IMR-90 (cell line): Measurements from ENCODE around the gene IL12RB2. TPM values are rescaled to one million over a fixed set of nuclear protein-coding genes. Genes with fewer than 3 reads are reported as not detected.

Experiments
- ATAC-seq: fragments of 200-7000 bp; cut with Tn5 transposase; 2 replicates; pipeline ENCODE4 v1.9.1; 2020; ENCODE audit warnings: low read depth, mild to moderate bottlenecking, moderate library complexity
- BruUV-seq: library from RNA; stranded (reverse); fragments of 400-500 nt; replicated peaks from 2 replicates; lab custom pipeline; 2021; lab: Mats Ljungman, UMichigan
- CTCF ChIA-PET: fragments of 300-600 bp; formaldehyde crosslinking; extraction: SDS; loops from one replicate; lab custom pipeline; 2021; ENCODE audit warnings: antibody characterized with exemption; lab: Yijun Ruan, JAX
- POLR2A ChIA-PET: fragments of 300-600 bp; sonication (Branson Sonifier 250); formaldehyde crosslinking; loops from one replicate; lab custom pipeline; 2022; ENCODE audit warnings: antibody characterized with exemption; ENCODE audit not compliant: unreplicated experiment; lab: Charles Lee
- DNase-seq: peaks from one replicate; pipeline ENCODE4 v3.0.0; 2013
- H2AFZ ChIP-seq: replicated peaks from 2 replicates; pipeline ENCODE3; 2013; ENCODE audit warnings: low read length, mild to moderate bottlenecking; ENCODE audit not compliant: poor library complexity
- H2AK5ac ChIP-seq: 2 replicates; pipeline ENCODE4 v1.6.1; 2013; ENCODE audit warnings: low read depth, low read length, inconsistent platforms
- H2AK9ac ChIP-seq: replicated peaks from 2 replicates; pipeline ENCODE3; 2013; ENCODE audit warnings: mild to moderate bottlenecking, low read depth, low read length, moderate library complexity; ENCODE audit not compliant: poor library complexity
- H2BK120ac ChIP-seq: 2 replicates; pipeline ENCODE4 v1.6.1; 2013; ENCODE audit warnings: low read depth, low read length, inconsistent platforms
- H2BK15ac ChIP-seq: 3 replicates; pipeline ENCODE4 v1.6.1; 2013; ENCODE audit warnings: low read depth, low read length, inconsistent platforms
- H2BK20ac ChIP-seq: 2 replicates; pipeline ENCODE4 v1.6.1; 2013; ENCODE audit warnings: low read depth, mild to moderate bottlenecking, inconsistent platforms, low read length, moderate library complexity
- H2BK5ac ChIP-seq: 2 replicates; pipeline ENCODE4 v1.6.1; 2013; ENCODE audit warnings: mild to moderate bottlenecking, low read depth, low read length, inconsistent platforms; ENCODE audit not compliant: poor library complexity, severe bottlenecking
- H3K14ac ChIP-seq: replicated peaks from 2 replicates; pipeline ENCODE4 v1.6.1; 2013; ENCODE audit warnings: low read depth, low read length, inconsistent platforms
- H3K18ac ChIP-seq: 2 replicates; pipeline ENCODE4 v1.6.1; 2013; ENCODE audit warnings: low read depth, low read length, control low read depth
- H3K23ac ChIP-seq: 2 replicates; pipeline ENCODE4 v1.6.1; 2013; ENCODE audit warnings: low read depth, low read length, inconsistent platforms
- H3K27ac ChIP-seq: 2 replicates; pipeline ENCODE4 v1.5.1; 2013; ENCODE audit warnings: mild to moderate bottlenecking, control low read depth, low read length; ENCODE audit not compliant: insufficient read depth
- H3K27me3 ChIP-seq: 2 replicates; pipeline ENCODE4 v1.6.1; 2013; ENCODE audit warnings: low read length; ENCODE audit not compliant: control insufficient read depth, insufficient read depth
- H3K36me3 ChIP-seq: 2 replicates; pipeline ENCODE4 v1.6.1; 2013; ENCODE audit warnings: low read length, mixed read lengths; ENCODE audit not compliant: control insufficient read depth, insufficient read depth
- H3K4ac ChIP-seq: 2 replicates; pipeline ENCODE4 v1.6.1; 2013; ENCODE audit warnings: low read depth, low read length, inconsistent platforms
- H3K4me1 ChIP-seq: 2 replicates; pipeline ENCODE4 v1.6.1; 2013; ENCODE audit warnings: low read length, mixed read lengths; ENCODE audit not compliant: control insufficient read depth, insufficient read depth
- H3K4me2 ChIP-seq: 2 replicates; pipeline ENCODE4 v1.6.1; 2013; ENCODE audit warnings: low read depth, mild to moderate bottlenecking, control low read depth, low read length, moderate library complexity
- H3K4me3 ChIP-seq: 2 replicates; pipeline ENCODE4 v1.5.1; 2013; ENCODE audit warnings: low read depth, mild to moderate bottlenecking, control low read depth, low read length, moderate library complexity; ENCODE audit not compliant: insufficient read depth
- H3K56ac ChIP-seq: 2 replicates; pipeline ENCODE4 v1.6.1; 2013; ENCODE audit warnings: low read length, inconsistent platforms; ENCODE audit not compliant: insufficient read depth; ENCODE audit errors: extremely low read depth
- H3K79me1 ChIP-seq, 2 experiments: 2 replicates each; pipeline ENCODE4 v1.6.1; 2013; ENCODE audit warnings: low read length in 2 of 2, inconsistent platforms in 1 of 2, low read depth in 1 of 2
- H3K9ac ChIP-seq: 2 replicates; pipeline ENCODE4 v1.6.1; 2013; ENCODE audit warnings: low read depth, low read length, control low read depth
- H3K9me1 ChIP-seq: 2 replicates; pipeline ENCODE4 v1.6.1; 2013; ENCODE audit warnings: low read length, inconsistent platforms; ENCODE audit not compliant: insufficient read depth
- H3K9me3 ChIP-seq: 2 replicates; pipeline ENCODE4 v1.6.1; 2013; ENCODE audit warnings: low read length; ENCODE audit not compliant: control insufficient read depth, insufficient read depth
- H4K20me1 ChIP-seq: 2 replicates; pipeline ENCODE4 v1.6.1; 2013; ENCODE audit warnings: low read length, inconsistent platforms; ENCODE audit not compliant: insufficient read depth
- H4K5ac ChIP-seq: 2 replicates; pipeline ENCODE4 v1.6.1; 2013; ENCODE audit warnings: mild to moderate bottlenecking, low read depth, low read length, control low read depth
- H4K8ac ChIP-seq, 2 experiments: 2 replicates each; pipeline ENCODE4 v1.6.1; 2013; ENCODE audit warnings: low read depth in 2 of 2, low read length in 2 of 2, control low read depth in 1 of 2, inconsistent platforms in 1 of 2
- H4K91ac ChIP-seq: 2 replicates; pipeline ENCODE4 v1.6.1; 2013; ENCODE audit warnings: low read depth, low read length, inconsistent platforms; ENCODE audit not compliant: insufficient read depth
- BHLHE40 ChIP-seq: fragments of 150-350 bp; IDR thresholded peaks from 2 replicates; pipeline ENCODE4 v1.6.1; 2016; ENCODE audit warnings: mild to moderate bottlenecking, low read depth, low read length
- CEBPB ChIP-seq: IDR thresholded peaks from 2 replicates; pipeline ENCODE4 v1.6.1; 2012; ENCODE audit warnings: low read depth, low read length, improper control_type of control experiment
- CHD1 ChIP-seq: IDR thresholded peaks from 2 replicates; pipeline ENCODE4 v1.6.1; 2012; ENCODE audit warnings: low read depth, low read length, improper control_type of control experiment
- FOS ChIP-seq: fragments of 150-350 bp; IDR thresholded peaks from 2 replicates; pipeline ENCODE4 v1.6.1; 2016; ENCODE audit warnings: low read depth, low read length
- MAZ ChIP-seq: IDR thresholded peaks from 2 replicates; pipeline ENCODE4 v1.6.1; 2012; ENCODE audit warnings: low read depth, mild to moderate bottlenecking, low read length, improper control_type of control experiment, moderate library complexity, borderline replicate concordance
- MXI1 ChIP-seq: IDR thresholded peaks from 2 replicates; pipeline ENCODE4 v1.6.1; 2012; ENCODE audit warnings: low read depth, mild to moderate bottlenecking, low read length, moderate library complexity, borderline replicate concordance
- NFE2L2 ChIP-seq: fragments of 150-350 bp; IDR thresholded peaks from 2 replicates; pipeline ENCODE4 v1.6.1; 2016; ENCODE audit warnings: low read depth, mild to moderate bottlenecking, low read length
- POLR2A ChIP-seq: IDR thresholded peaks from 2 replicates; pipeline ENCODE4 v1.6.1; 2012; ENCODE audit warnings: mild to moderate bottlenecking, low read depth, low read length
- RAD21 ChIP-seq: IDR thresholded peaks from 2 replicates; pipeline ENCODE4 v1.6.1; 2012; ENCODE audit warnings: low read length, improper control_type of control experiment
- RCOR1 ChIP-seq: IDR thresholded peaks from 2 replicates; pipeline ENCODE4 v1.6.1; 2012; ENCODE audit warnings: mild to moderate bottlenecking, low read length, improper control_type of control experiment; ENCODE audit not compliant: insufficient replicate concordance
- RFX5 ChIP-seq: IDR thresholded peaks from 2 replicates; pipeline ENCODE4 v1.8.0; 2012; ENCODE audit warnings: low read depth, mild to moderate bottlenecking, low read length, moderate library complexity
- SMC3 ChIP-seq: fragments of 150-350 bp; IDR thresholded peaks from 2 replicates; pipeline ENCODE4 v1.6.1; 2016; ENCODE audit warnings: low read depth, mild to moderate bottlenecking, antibody characterized with exemption, low read length, moderate library complexity
- WGBS, 2 experiments: methylation state at CpG; one replicate each; pipeline versions ENCODE4 v1.1.5 to v1.1.7; 2013; ENCODE audit warnings: missing lambda C conversion rate in 2 of 2; ENCODE audit not compliant: insufficient read length in 1 of 2; ENCODE audit errors: extremely low coverage in 2 of 2; 5-methylcytosine and 5-hydroxymethylcytosine counted together
- dilution Hi-C: fragments of 300-500 bp; cut with HindIII; formaldehyde crosslinking; loops from one replicate; pipeline ENCODE4 v1.14.3; 2018; ENCODE audit warnings: low sequenced_read_pairs; ENCODE audit not compliant: unreplicated experiment
- in situ Hi-C: fragments of 300-500 bp; cut with MboI; formaldehyde crosslinking; loops from 3 replicates; pipeline ENCODE4 v1.14.3; 2019; ENCODE audit warnings: low sequenced_read_pairs, inconsistent platforms, mixed read lengths
- intact Hi-C: fragments of 100-400 bp; cut with micrococcal nuclease; formaldehyde crosslinking; loops from 2 replicates; pipeline ENCODE4 v1.10.0; 2022
- polyA plus RNA-seq, 3 experiments: library from polyadenylated mRNA; depleted of rRNA; stranded (reverse); fragments of >200 nt; gene quantifications; 2 replicates each; pipeline ENCODE4 v1.2.3, GENCODE V29; 2012; ENCODE audit warnings: low replicate concordance in 1 of 3
- total RNA-seq: library from RNA; depleted of rRNA; stranded (reverse); fragments of >200 nt; gene quantifications from 2 replicates; pipeline ENCODE4 v1.2.3, GENCODE V29; 2012
- TF ChIP-seq, protein P1 (sequence below): fragments of 150-350 bp; IDR thresholded peaks from 2 replicates; pipeline ENCODE4 v1.6.1; 2017; ENCODE audit warnings: mild to moderate bottlenecking, antibody characterized with exemption, low read length, low read depth
- TF ChIP-seq, protein P2 (sequence below): fragments of 150-350 bp; IDR thresholded peaks from 2 replicates; pipeline ENCODE4 v1.6.1; 2016; ENCODE audit warnings: low read depth, mild to moderate bottlenecking, low read length, moderate library complexity, borderline replicate concordance
- TF ChIP-seq, protein P3 (sequence below): conservative IDR thresholded peaks from 2 replicates; pipeline ENCODE4 v1.5.1; 2012; ENCODE audit warnings: mild to moderate bottlenecking, low read depth, low read length, improper control_type of control experiment

The IL12RB2 gene
- total and polyA plus RNA-seq, 2 of the 4 experiments (the other 2 are of a cell fraction), result not detected

DNA sequence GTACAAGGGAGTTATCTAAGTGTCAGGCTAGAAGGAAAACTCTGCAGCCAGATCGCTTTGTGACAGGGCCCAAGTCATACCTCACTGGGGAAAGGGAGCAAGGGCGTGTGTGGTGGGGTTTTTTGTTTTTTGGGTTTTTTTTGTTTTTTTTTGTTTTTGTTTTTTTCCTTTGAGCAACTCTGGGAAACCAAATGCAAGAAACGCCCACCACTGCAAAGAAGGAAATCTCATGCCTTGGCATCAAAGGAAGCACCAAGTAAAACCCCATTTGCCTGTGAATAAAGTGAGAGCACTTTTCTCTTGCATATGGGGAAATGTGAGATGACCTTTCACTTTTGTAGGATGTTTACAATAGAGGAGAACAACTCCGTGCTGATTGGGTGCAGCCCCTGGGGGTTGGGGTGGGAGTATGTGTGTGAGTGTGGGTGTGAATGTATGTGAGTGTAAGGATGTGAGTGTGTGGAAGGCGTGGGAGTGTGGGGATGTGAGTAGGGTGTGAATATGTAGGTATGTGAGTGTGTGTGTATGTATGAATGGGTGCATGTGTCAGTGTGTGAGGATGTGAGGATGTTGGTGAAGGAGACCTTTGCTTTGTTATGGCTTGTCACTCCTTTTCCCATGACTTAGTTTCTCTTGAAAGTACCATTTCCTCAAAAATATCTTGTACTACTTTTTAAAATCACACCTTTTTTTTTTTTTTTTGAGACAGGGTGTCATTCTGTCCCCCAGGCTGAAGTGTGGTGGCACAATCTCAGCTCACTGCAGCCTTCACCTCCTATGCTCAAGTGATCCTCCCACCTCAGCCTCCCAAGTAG, 34.6 kb downstream of the IL12RB2 start:
- Histone ChIP-seq H2BK120ac (no peak overlapping the region), H3K23ac (no peak overlapping the region), H3K9ac (no peak overlapping the region), H2AK5ac (no peak overlapping the region), H3K18ac (no peak overlapping the region), H3K56ac (no peak overlapping the region), H3K4me1 (peaks cover 9% of the 10 kb centered on the region), H3K36me3 (no peaks in the 10 kb centered on the region), H3K27ac (no peak overlapping the region), H2BK5ac (peak overlapping the region; percentile 41), H3K9me1 (peaks cover 2% of the 10 kb centered on the region; the same call in 1 of the 2 replicates), H4K91ac (no peak overlapping the region), H4K5ac (no peak overlapping the region), H2AFZ (no peak overlapping the region), H4K8ac (no peak overlapping the region), H4K20me1 (no peaks in the 10 kb centered on the region), H3K4me3 (no peak overlapping the region), H3K4me2 (no peak overlapping the region), H3K27me3 (peaks cover 4% of the 10 kb centered on the region), H3K14ac (no peak overlapping the region), H3K4ac (no peak overlapping the region), H3K9me3 (no peaks in the 10 kb centered on the region), H2BK15ac (no peak overlapping the region), H2BK20ac (no peak overlapping the region), H3K79me1 (no peaks in the 10 kb centered on the region), H2AK9ac (no peak overlapping the region)
- in situ Hi-C loops (no loop called here), intact Hi-C loops (no loop called here), dilution Hi-C loops (no loop called here)
- 17 to 100% methylated on average over 1 to 2 of the region's 5 CpGs for WGBS, 2 experiments
- no TSS peak for BruUV-seq
- ATAC-seq (no peak), DNase-seq (no peak)
- ChIA-PET CTCF (interaction anchor here (1.7 kb wide), 1 partner anchor 158 kb away, joined by 4 read pairs; no protein-coding TSS in a partner anchor), POLR2A (no interaction called here)
- TF ChIP-seq POLR2A (no peak), MAZ (no peak), BHLHE40 (no peak), RCOR1 (no peak), NFE2L2 (no peak), MXI1 (no peak), CHD1 (no peak), RFX5 (no peak), FOS (no peak), RAD21 (no peak), CEBPB (no peak), SMC3 (no peak)
- TF ChIP-seq, protein P1, sequence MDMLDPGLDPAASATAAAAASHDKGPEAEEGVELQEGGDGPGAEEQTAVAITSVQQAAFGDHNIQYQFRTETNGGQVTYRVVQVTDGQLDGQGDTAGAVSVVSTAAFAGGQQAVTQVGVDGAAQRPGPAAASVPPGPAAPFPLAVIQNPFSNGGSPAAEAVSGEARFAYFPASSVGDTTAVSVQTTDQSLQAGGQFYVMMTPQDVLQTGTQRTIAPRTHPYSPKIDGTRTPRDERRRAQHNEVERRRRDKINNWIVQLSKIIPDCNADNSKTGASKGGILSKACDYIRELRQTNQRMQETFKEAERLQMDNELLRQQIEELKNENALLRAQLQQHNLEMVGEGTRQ, result no peak
- TF ChIP-seq, protein P2, sequence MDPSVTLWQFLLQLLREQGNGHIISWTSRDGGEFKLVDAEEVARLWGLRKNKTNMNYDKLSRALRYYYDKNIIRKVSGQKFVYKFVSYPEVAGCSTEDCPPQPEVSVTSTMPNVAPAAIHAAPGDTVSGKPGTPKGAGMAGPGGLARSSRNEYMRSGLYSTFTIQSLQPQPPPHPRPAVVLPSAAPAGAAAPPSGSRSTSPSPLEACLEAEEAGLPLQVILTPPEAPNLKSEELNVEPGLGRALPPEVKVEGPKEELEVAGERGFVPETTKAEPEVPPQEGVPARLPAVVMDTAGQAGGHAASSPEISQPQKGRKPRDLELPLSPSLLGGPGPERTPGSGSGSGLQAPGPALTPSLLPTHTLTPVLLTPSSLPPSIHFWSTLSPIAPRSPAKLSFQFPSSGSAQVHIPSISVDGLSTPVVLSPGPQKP, result no peak
- TF ChIP-seq, protein P3, sequence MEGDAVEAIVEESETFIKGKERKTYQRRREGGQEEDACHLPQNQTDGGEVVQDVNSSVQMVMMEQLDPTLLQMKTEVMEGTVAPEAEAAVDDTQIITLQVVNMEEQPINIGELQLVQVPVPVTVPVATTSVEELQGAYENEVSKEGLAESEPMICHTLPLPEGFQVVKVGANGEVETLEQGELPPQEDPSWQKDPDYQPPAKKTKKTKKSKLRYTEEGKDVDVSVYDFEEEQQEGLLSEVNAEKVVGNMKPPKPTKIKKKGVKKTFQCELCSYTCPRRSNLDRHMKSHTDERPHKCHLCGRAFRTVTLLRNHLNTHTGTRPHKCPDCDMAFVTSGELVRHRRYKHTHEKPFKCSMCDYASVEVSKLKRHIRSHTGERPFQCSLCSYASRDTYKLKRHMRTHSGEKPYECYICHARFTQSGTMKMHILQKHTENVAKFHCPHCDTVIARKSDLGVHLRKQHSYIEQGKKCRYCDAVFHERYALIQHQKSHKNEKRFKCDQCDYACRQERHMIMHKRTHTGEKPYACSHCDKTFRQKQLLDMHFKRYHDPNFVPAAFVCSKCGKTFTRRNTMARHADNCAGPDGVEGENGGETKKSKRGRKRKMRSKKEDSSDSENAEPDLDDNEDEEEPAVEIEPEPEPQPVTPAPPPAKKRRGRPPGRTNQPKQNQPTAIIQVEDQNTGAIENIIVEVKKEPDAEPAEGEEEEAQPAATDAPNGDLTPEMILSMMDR, result no peak
